ENCODE measurements around the gene IGSF21.

IGSF21 gene

DNA sequence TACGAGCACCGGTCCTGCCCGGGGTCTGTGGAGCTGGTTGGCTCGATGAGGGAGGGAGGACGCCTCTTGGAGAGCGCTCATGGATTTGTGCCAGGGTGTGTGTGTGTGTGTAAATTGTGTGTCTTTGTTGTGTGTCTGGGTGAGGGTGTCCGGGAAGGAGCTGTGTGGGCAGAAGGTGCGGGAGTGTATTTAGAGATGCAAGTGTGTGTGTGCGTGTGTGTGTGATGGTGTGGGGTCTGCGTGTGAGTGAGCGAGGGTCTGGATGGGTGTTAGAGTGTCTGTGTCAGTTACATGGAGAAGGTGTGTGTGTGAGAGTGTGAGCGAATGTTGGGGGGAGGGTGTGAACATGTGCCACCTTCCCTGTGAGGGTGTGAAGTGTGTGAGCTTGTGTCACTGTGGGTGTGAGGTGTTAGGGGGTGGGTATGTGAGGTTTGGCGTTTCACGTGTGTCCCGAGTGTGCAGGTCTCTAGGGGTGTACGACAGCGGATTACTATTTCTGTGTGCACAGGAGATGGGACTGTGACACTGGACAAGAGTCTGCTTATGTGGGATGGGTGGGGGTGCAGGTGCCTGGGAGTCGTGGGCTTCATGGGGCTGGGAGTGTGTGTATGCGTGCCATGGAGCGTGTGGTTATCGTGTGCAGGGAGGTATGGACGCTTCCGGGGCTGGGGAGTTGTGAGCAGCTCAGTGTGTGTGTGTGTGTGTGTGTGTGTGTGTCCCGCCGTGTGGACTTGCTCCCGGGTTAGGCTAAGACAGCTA, 880 bp downstream of the IGSF21 start:
- no peak overlapping the region for H3K4me2 ChIP-seq
- no peak for TF ChIP-seq Cebpa-rat (IDR thresholded peaks at IDR 0.05)
- peaks cover 73% of the 10 kb centered on the region for H3K27me3 ChIP-seq
- H3K36me3 ChIP-seq: no peaks in the 10 kb centered on the region
- no peak overlapping the region for H3K9ac ChIP-seq
- H3K9me3 ChIP-seq: no peaks in the 10 kb centered on the region
- peaks cover 12% of the 10 kb centered on the region for H3K4me1 ChIP-seq
- H4K20me1 ChIP-seq: peaks cover 21% of the 10 kb centered on the region; the same call in 1 of the 2 replicates
- H3K4me3 ChIP-seq: no peak overlapping the region
- H3K27ac ChIP-seq: no peak overlapping the region

- Histone ChIP-seq H3K4me3 (no peak overlapping the region), H3K27me3 (peaks cover 73% of the 10 kb centered on the region), H3K4me2 (no peak overlapping the region)
Measured at GRCh38 chr1:18109058-18109755, 1.6 kb downstream of the IGSF21 start.

DNA sequence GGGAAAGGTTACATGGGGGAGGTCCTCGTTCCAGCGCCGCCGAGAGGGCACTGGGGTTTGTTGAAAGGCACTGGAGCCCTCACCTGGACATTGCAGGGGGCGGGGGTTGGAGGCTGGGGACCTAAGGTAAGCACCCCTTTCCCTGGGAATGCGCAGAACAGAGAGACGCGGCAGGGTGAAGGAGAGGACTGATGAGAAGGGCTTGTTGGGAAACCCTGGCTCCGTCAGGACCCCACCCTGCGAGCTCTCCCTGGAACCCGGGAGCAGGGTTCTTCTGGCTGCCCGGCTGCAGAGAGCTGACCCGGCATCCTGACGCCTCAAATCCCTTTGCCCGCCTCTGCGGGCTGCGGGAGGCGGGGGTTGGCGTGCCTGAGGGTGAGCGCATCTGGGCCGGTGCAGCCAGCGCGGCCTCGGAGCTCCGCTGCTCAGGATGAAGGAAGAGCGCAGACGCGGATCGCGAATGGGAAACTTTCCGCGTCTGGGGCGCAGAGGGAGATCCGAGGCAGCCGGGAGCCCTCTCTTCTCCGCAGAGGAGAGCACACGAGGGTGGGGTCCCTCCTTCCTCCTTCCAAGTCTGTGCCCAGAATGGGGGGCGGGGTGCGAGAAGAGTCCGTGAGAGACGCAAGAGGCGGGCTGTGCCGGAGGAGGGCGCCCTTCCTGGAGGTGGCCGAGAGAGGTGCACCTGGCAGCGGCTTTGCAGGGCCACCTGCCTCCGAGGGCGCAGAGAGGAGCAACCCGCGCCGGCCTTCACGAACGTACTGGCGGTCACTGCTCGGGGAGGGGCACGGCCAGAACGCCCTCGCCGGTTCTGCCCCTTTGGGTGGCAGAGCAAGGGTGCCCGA, 2.4 kb downstream of the IGSF21 start:
- no peak for TF ChIP-seq Cebpa-rat (IDR thresholded peaks at IDR 0.05)
- no peak overlapping the region for H3K27ac ChIP-seq
- H3K9ac ChIP-seq: no peak overlapping the region
- H3K4me3 ChIP-seq: no peak overlapping the region
- H3K36me3 ChIP-seq: no peaks in the 10 kb centered on the region
- H3K4me2 ChIP-seq: no peak overlapping the region
- peaks cover 21% of the 10 kb centered on the region; the same call in 1 of the 2 replicates for H4K20me1 ChIP-seq
- 0 out of 2 replicates have a peak, but pooled peaks cover under 1% of the 10 kb centered on the region for H3K4me1 ChIP-seq
- peaks cover 73% of the 10 kb centered on the region for H3K27me3 ChIP-seq
- no peaks in the 10 kb centered on the region for H3K9me3 ChIP-seq

More at GRCh38 chr1:18109058-18109755, 1.6 kb downstream of the IGSF21 start:
- H3K4me1 ChIP-seq: peaks cover 8% of the 10 kb centered on the region
- H3K9ac ChIP-seq: no peak overlapping the region
- H4K20me1 ChIP-seq: peaks cover 21% of the 10 kb centered on the region; the same call in 1 of the 2 replicates
- no peaks in the 10 kb centered on the region for H3K9me3 ChIP-seq
- no peak overlapping the region for H3K27ac ChIP-seq
- H3K36me3 ChIP-seq: no peaks in the 10 kb centered on the region
- TF ChIP-seq Cebpa-rat (IDR thresholded peaks at IDR 0.05): no peak

GRCh38 chr1:18110598-18110939, 3.0 kb downstream of the IGSF21 start:
- Histone ChIP-seq H3K4me3 (no peak overlapping the region), H3K27me3 (peaks cover 72% of the 10 kb centered on the region), H3K9ac (no peak overlapping the region), H3K4me1 (no peaks in the 10 kb centered on the region), H3K4me2 (no peak overlapping the region), H3K27ac (no peak overlapping the region), H3K9me3 (no peaks in the 10 kb centered on the region), H3K36me3 (no peaks in the 10 kb centered on the region), H4K20me1 (peaks cover 21% of the 10 kb centered on the region; the same call in 1 of the 2 replicates)
- TF ChIP-seq Cebpa-rat (IDR thresholded peaks at IDR 0.05): no peak

GRCh38 chr1:18110968-18111367, 3.4 kb downstream of the IGSF21 start:
- no peak overlapping the region for H3K27ac ChIP-seq
- H3K4me3 ChIP-seq: no peak overlapping the region
- no peaks in the 10 kb centered on the region for H3K9me3 ChIP-seq
- H3K9ac ChIP-seq: no peak overlapping the region
- H3K4me2 ChIP-seq: no peak overlapping the region
- no peak for TF ChIP-seq Cebpa-rat (IDR thresholded peaks at IDR 0.05)
- no peaks in the 10 kb centered on the region for H3K4me1 ChIP-seq
- peaks cover 68% of the 10 kb centered on the region for H3K27me3 ChIP-seq
- peaks cover 21% of the 10 kb centered on the region; the same call in 1 of the 2 replicates for H4K20me1 ChIP-seq
- H3K36me3 ChIP-seq: no peaks in the 10 kb centered on the region

DNA sequence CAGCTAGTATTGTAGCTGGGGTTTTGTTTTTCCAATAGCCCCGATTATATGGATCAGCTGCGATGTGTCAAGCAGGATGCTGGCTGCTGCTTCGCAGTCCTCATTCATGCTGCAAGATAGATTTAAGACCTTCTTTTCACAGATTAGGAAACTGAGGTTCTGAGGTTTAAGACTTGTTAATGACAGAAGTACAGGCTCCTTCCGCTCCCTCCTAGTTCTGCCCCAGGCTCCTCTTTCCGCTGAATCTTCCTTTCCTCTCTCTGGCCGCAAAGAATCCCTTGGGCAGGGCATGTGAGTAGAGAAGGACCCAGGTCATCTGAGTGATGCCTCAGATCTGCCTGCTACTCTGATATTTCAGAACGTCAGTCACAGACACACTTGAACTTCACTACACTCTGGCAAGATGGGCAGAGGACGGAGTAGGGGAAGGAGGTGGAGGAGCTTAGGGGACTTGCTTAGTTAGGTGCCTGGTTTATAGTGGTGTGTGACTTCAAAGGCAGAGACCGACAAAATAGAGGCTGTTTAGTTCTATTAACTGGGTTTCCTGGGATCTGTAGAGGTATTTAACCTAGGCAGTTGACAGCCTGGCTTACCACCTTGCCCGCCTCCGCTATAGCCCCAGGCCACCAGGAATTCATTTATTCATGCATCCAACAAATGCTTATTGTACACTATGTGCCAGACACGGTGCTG, 4.2 kb downstream of the IGSF21 start:
- TF ChIP-seq Cebpa-rat (IDR thresholded peaks at IDR 0.05): no peak
- no peak overlapping the region for H3K4me3 ChIP-seq
- no peak overlapping the region for H3K27ac ChIP-seq
- no peak overlapping the region for H3K9ac ChIP-seq
- no peaks in the 10 kb centered on the region for H3K9me3 ChIP-seq
- peaks cover 21% of the 10 kb centered on the region; the same call in 1 of the 2 replicates for H4K20me1 ChIP-seq
- H3K36me3 ChIP-seq: no peaks in the 10 kb centered on the region
- H3K4me1 ChIP-seq: no peaks in the 10 kb centered on the region
- H3K27me3 ChIP-seq: peaks cover 61% of the 10 kb centered on the region
- no peak overlapping the region for H3K4me2 ChIP-seq

DNA sequence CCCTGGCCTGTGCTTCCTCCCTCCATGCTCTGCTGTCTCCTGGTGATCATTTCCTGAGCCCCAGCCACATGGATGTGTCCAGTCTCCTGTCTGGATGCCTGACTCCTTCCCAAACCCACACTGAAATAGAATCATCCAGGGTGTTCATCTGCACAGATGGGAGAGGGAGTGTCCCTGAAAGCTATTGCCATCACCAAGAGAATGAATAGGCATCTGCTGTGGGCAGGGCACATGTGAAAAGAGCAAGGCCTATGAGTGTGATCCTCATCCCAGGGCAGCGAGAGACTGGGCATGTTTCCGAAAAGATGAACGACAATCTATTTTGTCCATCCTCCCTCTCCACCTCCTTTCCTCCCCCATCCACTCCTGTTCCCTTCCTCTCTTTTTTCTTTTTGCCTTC, 5.0 kb downstream of the IGSF21 start:
- Histone ChIP-seq H3K36me3 (no peaks in the 10 kb centered on the region), H3K27ac (no peak overlapping the region), H3K27me3 (peaks cover 52% of the 10 kb centered on the region), H3K9ac (no peak overlapping the region), H3K4me1 (0 out of 2 replicates have a peak, but pooled peaks cover under 1% of the 10 kb centered on the region), H3K4me3 (no peak overlapping the region), H3K4me2 (no peak overlapping the region), H3K9me3 (no peaks in the 10 kb centered on the region), H4K20me1 (peaks cover 21% of the 10 kb centered on the region; the same call in 1 of the 2 replicates)
- no peak for TF ChIP-seq Cebpa-rat (IDR thresholded peaks at IDR 0.05)

DNA sequence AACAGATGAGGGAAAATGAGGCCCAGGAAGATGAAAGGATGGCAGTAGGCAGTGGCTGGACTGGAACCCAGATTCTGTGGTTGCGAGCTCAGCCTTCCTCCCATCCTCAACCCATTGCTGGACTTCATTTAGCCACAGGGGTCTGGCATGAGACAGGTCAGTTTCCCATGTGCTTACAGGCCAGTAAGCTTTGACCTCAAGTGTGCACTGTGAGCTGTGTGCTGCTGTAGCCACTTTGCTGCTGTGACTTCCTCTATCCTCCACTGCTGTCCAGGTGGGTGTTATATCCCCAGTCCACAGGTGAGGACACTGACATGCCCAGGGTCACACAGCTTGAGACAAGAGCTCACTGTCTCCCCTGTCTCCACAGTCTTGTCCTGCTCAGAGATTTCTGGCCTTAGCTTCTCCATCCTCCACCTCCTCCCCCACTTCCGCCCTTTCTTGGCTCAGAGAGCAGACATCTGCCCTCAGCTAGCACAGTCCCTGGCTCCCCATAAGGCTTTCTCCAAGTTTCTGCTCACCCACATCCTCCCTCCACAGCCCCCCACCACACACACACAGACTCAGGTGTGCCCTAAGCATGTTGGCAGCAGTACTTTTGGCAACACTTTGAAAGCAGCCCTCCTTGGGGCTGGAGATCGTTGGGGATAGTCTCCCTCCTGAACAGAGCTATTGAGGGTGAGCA, 7.3 kb downstream of the IGSF21 start:
- H3K27me3 ChIP-seq: peaks cover 30% of the 10 kb centered on the region
- H3K27ac ChIP-seq: no peak overlapping the region
- no peaks in the 10 kb centered on the region for H3K9me3 ChIP-seq
- H3K9ac ChIP-seq: no peak overlapping the region
- no peak overlapping the region for H3K4me3 ChIP-seq
- no peaks in the 10 kb centered on the region for H3K36me3 ChIP-seq
- peaks cover 12% of the 10 kb centered on the region; the same call in 1 of the 2 replicates for H4K20me1 ChIP-seq
- peaks cover 10% of the 10 kb centered on the region for H3K4me1 ChIP-seq
- no peak for TF ChIP-seq Cebpa-rat (IDR thresholded peaks at IDR 0.05)
- H3K4me2 ChIP-seq: no peak overlapping the region

- no peak for TF ChIP-seq Cebpa-rat (IDR thresholded peaks at IDR 0.05)
- Histone ChIP-seq H3K27me3 (peaks cover 11% of the 10 kb centered on the region), H3K4me2 (no peak overlapping the region)
Measured at GRCh38 chr1:18116777-18117176, 9.2 kb downstream of the IGSF21 start.

More at GRCh38 chr1:18116777-18117176, 9.2 kb downstream of the IGSF21 start:
- Histone ChIP-seq H3K27ac (no peak overlapping the region), H3K36me3 (no peaks in the 10 kb centered on the region), H3K9me3 (no peaks in the 10 kb centered on the region), H4K20me1 (no peaks in the 10 kb centered on the region; the same call in 1 of the 2 replicates), H3K4me3 (no peak overlapping the region), H3K9ac (no peak overlapping the region), H3K4me1 (peaks cover 10% of the 10 kb centered on the region)
